Stimulated activated CD4-positive, alpha-beta T cell treated with anti-CD3 and anti-CD28 coated beads, Interleukin-15, amount 100 ng/mL, for 1 hour (primary cell): ENCODE results near the gene FNDC5.

Experiments
- DNase-seq, 2 donors: peaks; one replicate each; pipeline ENCODE4 v3.0.0-alpha.2; 2020; ENCODE audit warnings: low read depth in 1 of 2, low spot score in 1 of 2

The FNDC5 gene

GRCh38 chr1:32897082-32898049 is 26.7 kb upstream of the FNDC5 start:
- DNase-seq, result no peak

- no peak for DNase-seq
These were observed 25.7 kb upstream of the FNDC5 start for GRCh38 chr1:32896451-32896850.

- DNase-seq, result no peak
These were observed 24.9 kb upstream of the FNDC5 start for GRCh38 chr1:32895325-32896215.

- no peak for DNase-seq
These were observed 24.0 kb upstream of the FNDC5 start for GRCh38 chr1:32894681-32895080.

- no peak for DNase-seq
These were observed 23.4 kb upstream of the FNDC5 start for GRCh38 chr1:32894019-32894600.

GRCh38 chr1:32893198-32894018 is 22.7 kb upstream of the FNDC5 start:
- no peak for DNase-seq

GRCh38 chr1:32892368-32893197 is 21.9 kb upstream of the FNDC5 start:
- peak in 1 of 2 donors; percentile 33 for DNase-seq

- DNase-seq, result no peak
These were observed 20.9 kb upstream of the FNDC5 start for GRCh38 chr1:32891630-32892029.

GRCh38 chr1:32891241-32891570 is 20.5 kb upstream of the FNDC5 start:
- no peak for DNase-seq

GRCh38 chr1:32890516-32891240 is 20.0 kb upstream of the FNDC5 start:
- DNase-seq, result no peak

- no peak for DNase-seq
These were observed 19.1 kb upstream of the FNDC5 start for GRCh38 chr1:32889731-32890278.

- no peak for DNase-seq
These were observed 18.1 kb upstream of the FNDC5 start for GRCh38 chr1:32888677-32889420.

GRCh38 chr1:32888134-32888533 is 17.4 kb upstream of the FNDC5 start:
- no peak for DNase-seq

GRCh38 chr1:32887623-32888022 is 16.9 kb upstream of the FNDC5 start:
- no peak for DNase-seq

GRCh38 chr1:32886828-32887414 is 16.2 kb upstream of the FNDC5 start:
- no peak for DNase-seq

GRCh38 chr1:32886004-32886827 is 15.5 kb upstream of the FNDC5 start, which contains the start of gene HPCA:
Gene HPCA (plus strand): TSS chr1:32886491. CDS start chr1:32888899, 2,408 bp downstream.
- no peak for DNase-seq

- DNase-seq, result no peak
These were observed 14.9 kb upstream of the FNDC5 start for GRCh38 chr1:32885676-32886003.
